PFSK-1 (cell line): ENCODE results near the gene RABGEF1.

Experiments
- FOXP2 ChIP-seq: optimal IDR thresholded peaks from 2 replicates; pipeline ENCODE3; 2011; ENCODE audit warnings: borderline replicate concordance, control low read depth, inconsistent platforms; ENCODE audit not compliant: insufficient read depth; ENCODE audit errors: extremely low read length, extremely low read depth
- POLR2AphosphoS5 ChIP-seq: IDR thresholded peaks from 2 replicates; pipeline ENCODE4 v1.6.1; 2012; ENCODE audit warnings: low read depth, mild to moderate bottlenecking, control low read depth, low read length, moderate library complexity
- TAF1 ChIP-seq: IDR thresholded peaks from 2 replicates; pipeline ENCODE4 v1.6.1; 2012; ENCODE audit warnings: low read length, control low read depth, borderline replicate concordance; ENCODE audit not compliant: insufficient read depth
- TF ChIP-seq, protein P1 (sequence below), 2 experiments: IDR thresholded peaks; 2 replicates each; pipeline versions ENCODE4 v1.6.1 to v1.8.0; 2011 to 2012; ENCODE audit warnings: low read depth in 2 of 2, low read length in 2 of 2, control low read depth in 1 of 2, inconsistent platforms in 1 of 2, mild to moderate bottlenecking in 1 of 2, moderate library complexity in 1 of 2; ENCODE audit not compliant: insufficient read depth in 1 of 2

DNA sequence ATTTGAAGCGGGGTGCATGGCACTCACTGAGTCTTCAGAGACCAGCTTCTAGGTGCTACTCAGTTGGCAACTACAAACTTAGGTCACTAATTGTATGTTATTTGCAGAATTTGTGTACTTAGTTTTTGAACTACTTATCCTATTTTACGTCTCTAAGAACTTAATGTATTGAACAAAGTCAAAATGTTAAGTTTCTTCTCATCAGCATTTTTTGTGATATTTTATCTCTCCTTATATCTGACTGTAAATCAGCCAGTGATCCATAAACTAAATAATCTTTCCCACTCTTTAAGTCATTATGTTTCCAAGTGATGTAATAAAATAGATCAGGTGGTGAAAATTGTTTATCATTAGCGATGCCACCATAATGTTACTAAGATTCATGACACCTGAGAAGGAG, 120.2 kb downstream of the RABGEF1 start:
- TF ChIP-seq TAF1 (no peak), POLR2AphosphoS5 (no peak), FOXP2 (no peak)
- TF ChIP-seq, protein P1, sequence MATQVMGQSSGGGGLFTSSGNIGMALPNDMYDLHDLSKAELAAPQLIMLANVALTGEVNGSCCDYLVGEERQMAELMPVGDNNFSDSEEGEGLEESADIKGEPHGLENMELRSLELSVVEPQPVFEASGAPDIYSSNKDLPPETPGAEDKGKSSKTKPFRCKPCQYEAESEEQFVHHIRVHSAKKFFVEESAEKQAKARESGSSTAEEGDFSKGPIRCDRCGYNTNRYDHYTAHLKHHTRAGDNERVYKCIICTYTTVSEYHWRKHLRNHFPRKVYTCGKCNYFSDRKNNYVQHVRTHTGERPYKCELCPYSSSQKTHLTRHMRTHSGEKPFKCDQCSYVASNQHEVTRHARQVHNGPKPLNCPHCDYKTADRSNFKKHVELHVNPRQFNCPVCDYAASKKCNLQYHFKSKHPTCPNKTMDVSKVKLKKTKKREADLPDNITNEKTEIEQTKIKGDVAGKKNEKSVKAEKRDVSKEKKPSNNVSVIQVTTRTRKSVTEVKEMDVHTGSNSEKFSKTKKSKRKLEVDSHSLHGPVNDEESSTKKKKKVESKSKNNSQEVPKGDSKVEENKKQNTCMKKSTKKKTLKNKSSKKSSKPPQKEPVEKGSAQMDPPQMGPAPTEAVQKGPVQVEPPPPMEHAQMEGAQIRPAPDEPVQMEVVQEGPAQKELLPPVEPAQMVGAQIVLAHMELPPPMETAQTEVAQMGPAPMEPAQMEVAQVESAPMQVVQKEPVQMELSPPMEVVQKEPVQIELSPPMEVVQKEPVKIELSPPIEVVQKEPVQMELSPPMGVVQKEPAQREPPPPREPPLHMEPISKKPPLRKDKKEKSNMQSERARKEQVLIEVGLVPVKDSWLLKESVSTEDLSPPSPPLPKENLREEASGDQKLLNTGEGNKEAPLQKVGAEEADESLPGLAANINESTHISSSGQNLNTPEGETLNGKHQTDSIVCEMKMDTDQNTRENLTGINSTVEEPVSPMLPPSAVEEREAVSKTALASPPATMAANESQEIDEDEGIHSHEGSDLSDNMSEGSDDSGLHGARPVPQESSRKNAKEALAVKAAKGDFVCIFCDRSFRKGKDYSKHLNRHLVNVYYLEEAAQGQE (IDR thresholded peaks at IDR 0.05; ENCODE audit: insufficient read depth in 1 of 2, low read depth in 2 of 2, low read length in 2 of 2) = no peak
